Suppressor macrophage (primary cell): Measurements from ENCODE around the gene SMIM35.

Experiments
- DNase-seq, 4 experiments: peaks; one replicate each; pipeline ENCODE4 v3.0.0-alpha.2; 2020 to 2022
- total RNA-seq, 17 experiments: gene quantifications; one replicate each; lab custom pipeline; 2026; ENCODE audit warnings: mixed read lengths in 6 of 17, inconsistent platforms in 3 of 17; lab: John Stamatoyannopoulos, UW

SMIM35 gene
- total RNA-seq = 0 to 1.9 (median 0.05) reads per million in 17 experiments

DNA sequence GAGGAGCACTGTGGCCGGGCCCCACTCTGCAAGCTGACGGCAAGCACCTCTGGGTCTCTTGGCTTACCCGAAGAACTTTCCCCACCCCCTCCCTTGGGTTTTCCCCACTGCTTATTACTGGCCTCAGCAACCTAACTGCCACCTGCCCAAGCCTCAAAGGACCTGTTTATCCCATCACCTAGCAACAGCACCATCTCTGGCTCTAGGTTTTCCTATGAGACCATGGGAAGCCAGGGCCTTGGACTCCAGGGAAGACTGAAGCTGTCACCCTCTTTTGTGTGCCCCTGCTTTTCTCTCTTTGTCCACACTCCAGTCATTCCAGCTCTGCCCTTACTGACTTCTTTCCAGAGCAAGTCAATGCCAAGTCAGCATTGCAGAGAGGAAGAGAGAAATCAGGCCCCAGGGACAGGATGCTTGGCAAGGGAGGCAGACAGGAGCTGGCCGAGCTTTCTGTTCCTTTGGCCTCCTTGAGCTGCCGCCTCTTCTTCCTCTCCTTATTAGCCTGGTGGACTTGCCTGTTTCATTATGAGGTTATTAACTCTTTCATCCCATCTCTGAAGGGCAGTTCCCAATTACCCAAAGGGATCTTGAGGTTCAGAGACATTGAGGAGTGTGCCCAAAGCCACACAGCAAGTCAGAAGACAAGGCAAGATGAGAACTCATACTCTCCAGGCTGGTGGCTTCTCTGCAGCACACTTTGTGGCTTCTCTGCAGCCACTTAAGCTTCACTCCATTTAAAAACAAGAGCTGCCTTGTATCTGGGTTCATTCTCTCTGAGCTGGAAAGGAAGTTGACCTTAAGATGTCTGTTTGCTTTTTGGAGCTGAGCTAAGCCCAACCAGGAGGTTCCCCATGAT, at the start of gene SMIM35:
Gene SMIM35 (minus strand): TSS at position 51 of the 856 bp plus-strand sequence. CDS start 206 bp downstream, outside the sequence.
- no peak for DNase-seq

DNA sequence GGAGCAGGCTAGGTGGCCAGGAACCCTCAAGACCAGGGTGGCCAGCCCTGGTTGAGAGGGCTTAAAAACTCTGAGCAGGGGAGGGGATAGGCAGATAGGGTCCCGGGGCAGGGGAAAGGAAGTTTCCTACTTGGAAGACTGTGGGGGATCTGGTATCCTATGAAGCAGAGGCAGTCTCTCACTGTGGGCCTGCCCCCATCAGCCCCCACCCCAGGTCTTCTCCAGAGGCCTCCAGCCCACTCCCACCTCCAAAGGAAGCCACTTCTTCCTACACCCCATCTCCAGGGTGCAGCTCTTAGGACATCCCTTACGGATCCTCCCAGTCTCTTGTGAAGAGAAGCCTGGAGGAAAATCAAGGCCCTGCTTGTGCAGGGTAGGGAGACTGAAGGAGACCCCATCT, 49.6 kb upstream of the SMIM35 start:
- DNase-seq = no peak

DNA sequence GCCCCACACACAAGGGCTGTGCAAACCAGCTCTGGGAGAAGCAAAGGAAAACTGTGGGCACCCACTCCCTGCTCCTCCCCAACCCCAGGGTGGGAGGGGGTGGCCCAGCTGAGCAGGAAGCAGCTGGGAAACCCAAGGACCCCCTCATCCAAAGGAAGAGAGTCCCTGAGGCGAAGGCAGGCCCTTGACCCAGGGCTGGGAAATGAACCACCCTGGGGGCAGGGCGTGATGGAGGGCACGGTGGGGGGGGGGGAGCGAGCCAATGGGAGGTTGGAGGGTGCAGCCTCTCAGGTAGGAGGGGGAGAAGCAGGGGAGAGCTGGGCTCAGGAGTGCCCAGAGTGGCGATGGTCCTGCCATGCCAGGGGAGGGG, 49.0 kb upstream of the SMIM35 start:
- DNase-seq = no peak

DNA sequence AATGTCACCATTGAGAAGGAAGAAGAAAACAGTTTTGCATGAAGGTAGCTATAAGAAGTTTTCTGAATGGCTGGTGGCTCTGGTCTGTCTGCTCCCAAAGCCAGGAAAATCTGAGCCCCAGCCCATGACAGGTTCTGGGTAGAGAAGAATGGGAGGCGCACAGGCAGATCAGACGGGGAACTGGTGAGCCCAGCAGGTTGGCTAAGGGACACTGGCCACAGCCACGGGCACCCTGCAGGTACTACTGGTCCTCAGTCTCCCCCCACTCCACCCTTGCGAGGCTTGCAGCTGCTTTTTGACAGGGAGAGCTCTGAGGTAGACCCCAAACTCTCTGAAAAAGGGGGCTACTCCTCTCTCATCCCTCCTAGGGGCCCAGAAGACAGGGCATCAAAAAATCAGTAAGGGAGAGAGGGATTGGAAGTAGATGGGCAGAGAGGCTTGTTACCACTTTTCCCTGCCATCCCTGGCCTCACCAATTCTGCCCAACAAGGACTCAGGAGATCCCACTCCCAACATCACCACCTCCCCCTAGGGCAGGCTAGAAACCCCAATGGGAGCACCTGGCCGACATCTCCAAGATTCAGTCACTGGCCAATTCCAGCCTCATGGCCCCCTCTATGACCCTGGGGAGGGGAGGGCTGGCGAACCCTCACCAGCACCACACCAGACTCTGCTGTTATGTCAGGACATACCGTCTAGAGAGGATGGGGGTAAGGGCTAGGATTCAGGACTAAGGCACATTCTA, 48.5 kb upstream of the SMIM35 start:
- DNase-seq = no peak

DNA sequence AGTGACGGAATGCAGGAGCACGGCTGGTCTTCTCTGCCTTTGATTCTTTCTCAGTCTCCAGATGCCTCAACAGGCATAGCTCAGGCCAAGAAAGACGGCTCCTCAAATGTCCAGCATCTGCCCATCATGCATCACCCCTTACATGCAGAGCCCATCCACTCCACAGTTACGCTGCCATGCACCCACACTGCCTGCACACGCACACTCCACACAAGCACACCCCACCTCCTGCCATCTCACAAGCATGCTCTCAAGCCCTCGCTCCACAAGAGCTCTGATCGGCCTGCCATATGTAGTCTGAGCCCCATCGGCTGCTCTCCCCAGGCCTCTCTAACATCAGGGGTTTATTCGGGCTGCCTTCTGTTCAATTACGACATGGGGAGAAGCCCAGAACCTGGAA, 47.1 kb upstream of the SMIM35 start:
- no peak for DNase-seq

DNA sequence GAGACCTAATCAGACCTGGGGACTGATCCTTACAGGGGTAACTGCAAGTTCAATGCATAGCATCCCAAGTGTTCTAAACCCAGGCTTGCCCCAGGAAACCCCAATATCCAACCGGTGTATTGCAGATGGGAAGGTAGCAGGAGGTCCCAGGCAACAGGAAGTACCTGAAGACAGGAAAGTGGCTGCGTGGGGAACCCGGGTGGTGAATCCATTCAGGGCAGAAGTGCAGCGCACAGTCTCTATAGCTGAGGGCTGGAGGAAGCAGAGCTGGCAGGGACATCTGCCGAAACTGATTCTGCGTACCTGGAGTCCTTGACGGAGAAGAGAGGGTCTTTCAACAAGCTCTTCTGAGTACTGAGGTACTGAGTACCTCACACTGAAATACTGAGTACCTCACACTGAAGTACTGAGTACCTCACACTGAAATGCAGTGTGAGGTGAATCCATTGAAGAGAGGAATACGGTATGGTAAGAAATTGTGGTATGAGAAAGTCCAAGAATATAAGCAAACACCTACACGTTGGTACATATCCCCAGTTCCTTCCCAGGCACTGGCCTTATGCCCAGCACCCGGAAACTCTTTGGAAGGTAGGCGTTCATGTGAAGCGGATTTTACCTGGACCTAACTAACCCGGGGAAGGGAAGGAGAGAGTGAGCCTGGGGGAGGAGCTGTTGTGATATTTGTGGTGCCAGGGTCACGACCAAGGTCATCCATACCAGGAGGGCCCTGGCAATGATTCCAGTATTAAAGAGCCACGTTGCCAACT, 45.8 kb upstream of the SMIM35 start:
- no peak for DNase-seq

DNA sequence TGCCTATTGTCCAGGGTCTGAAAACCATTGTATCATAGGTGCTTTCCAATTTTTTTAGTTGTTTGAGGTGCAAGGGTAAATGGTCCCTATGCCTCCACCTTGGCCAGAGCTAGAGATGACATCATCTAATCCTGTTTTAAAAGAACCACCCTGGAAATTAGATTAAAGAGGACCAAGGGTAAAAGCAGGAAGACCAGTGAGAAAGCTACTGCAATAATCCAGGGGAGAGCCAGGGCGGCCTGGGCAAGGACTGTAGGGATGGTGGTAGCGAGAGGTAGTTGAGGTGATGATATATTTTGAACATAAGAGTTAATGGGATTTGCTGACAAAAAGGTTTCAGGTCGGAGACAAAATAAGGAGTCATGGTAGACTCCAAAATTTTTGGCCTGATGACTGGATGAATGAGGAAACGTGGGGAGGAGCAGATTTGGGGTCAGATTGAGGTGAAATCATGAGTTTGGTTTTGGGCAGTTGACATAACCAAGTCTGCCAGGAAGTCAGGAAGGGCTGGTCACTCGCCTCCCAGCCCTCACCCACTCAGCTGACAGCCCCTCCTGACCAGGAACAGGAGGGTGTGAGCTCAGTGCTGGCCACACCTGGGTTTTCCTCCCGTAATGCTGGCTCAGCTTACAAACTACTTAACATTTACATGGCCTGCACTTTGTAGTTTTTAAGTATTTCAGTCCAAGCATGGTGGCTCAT, 42.9 kb upstream of the SMIM35 start:
- peak; percentile 41 to 64 (median 58) for DNase-seq

DNA sequence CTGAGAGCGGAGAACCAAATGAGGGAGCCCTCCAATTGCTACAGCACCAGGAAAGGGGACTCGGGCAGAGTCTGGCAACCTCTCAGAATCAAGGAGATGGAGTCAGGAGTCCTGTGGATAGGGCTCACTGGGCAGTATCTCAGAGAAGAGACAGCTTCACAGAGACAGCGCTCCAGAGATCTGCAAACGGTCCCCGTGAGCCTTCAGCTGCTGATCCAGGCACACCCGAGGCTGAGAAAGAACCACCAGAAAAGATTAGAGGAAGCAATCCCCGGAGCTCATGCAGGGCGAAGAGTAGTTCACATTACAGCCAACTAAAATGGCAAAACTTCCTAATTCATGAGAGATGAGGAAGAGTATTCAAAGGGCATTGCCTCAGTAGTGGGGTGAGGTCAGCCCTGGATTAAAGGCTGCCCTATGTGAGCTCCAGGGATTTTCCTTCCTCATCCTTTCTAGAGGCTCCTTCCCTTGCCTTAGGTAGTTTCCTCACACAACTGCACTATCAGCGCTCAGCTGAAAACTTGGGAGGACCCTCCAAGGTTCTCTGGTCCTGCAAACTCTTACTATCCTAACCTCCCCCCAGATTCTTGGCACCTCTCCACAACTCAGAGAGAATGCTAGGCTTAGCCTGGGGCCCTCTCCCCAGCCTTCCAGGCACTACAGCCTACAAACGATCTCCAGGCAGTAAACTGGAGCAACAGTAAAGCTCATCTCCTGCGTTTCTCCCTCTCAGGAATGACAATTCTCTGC, 42.1 kb upstream of the SMIM35 start:
- peak; percentile 76 to 91 (median 86) for DNase-seq

DNA sequence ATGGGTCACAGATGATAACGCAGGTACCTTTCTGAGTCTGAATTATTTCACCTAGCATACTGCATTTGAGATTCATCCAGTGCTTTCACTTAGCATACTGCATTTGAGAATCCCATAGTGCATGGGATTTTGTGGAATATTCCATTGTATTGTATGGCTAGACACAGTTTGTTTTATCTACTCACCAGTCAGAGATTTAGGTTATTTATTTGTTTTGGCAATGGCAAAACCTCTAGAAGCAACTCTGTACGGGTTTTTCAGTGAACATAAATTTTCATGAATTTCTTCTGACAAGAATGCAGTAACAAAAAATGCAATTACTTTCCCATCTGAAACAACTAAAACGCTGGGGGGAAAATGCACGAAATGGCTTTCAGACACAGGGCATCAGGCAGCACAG, 41.5 kb upstream of the SMIM35 start:
- DNase-seq = no peak

DNA sequence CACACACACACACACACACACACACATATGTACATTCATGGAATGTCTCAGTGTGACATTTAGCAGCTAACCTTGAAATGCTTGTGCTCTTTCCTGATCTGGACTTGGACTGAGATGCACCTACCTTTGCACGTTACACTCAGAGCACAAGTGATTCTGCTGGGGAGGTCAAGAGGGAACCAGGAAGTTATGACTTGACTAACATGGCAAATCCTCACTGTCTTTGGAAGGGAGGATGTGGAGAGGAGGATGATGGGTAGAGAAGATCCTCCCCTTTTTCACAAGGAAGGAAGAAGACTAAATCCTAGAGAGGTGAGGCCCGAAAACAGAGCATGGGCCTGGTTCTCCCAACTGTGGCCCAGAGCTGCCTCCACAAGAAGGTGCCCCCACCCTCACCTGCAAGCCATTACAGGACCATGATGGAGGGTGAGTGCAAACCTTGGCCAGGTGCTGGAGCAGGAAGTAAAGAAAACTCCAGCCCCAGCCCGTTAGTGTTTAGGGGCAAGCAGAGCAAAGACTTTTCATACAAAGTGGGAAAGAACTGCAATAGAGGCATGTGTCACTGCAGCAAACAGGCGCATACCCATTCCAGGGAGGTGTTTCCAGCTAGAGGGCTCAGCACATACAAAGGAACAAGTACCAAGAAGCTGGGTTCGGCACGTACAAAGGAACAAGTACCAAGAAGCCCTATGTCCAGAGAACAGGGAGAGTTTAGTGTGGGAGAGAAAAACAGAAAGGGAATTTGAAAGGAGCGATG, 39.5 kb upstream of the SMIM35 start:
- DNase-seq = no peak

DNA sequence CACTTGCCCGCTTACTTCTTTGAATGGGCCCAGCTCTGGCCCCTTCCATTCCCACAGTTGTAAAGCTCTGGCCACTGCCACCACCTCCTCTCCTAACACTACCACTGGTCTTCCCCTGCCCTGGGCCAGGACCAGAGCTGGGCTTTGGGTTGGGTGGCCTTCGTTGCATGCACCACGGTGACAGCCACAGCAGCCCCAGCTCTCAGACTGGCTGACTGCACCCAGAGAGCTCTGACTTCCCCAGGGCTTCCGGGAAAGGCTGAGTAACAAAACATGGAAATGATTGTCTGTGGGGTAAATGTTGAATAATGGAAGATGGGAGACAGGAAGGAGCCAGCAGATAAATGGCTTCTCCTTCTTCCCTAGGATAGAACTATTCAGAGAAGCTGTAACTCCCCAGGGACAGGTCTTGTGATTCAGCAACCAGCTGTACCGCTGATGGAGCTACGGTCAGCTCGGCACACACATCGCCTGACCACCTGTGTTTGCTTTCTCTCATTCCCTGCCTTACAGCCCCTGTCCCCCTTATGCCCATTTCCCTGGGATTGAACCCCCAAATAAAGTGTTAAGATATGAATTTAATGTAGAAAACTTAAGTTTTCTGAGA, 38.3 kb upstream of the SMIM35 start:
- DNase-seq = no peak

DNA sequence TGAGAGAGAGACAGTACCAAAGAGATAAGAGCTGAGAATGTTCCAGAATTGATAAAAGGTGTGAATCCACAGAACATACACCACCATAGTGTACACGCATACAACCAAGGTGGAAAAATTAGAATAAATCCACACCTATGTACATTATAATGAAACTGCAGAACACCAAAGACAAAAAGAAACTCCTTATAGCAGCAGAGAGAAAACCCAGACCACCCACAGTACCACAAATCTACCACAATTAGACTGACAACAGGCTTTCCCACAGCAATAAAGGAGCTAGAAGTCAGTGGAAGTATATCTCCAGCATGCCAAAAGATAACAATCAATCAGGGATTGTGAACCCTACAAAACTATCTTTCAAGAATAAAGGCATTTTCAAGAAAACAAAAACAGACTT, 34.0 kb upstream of the SMIM35 start:
- DNase-seq = no peak

DNA sequence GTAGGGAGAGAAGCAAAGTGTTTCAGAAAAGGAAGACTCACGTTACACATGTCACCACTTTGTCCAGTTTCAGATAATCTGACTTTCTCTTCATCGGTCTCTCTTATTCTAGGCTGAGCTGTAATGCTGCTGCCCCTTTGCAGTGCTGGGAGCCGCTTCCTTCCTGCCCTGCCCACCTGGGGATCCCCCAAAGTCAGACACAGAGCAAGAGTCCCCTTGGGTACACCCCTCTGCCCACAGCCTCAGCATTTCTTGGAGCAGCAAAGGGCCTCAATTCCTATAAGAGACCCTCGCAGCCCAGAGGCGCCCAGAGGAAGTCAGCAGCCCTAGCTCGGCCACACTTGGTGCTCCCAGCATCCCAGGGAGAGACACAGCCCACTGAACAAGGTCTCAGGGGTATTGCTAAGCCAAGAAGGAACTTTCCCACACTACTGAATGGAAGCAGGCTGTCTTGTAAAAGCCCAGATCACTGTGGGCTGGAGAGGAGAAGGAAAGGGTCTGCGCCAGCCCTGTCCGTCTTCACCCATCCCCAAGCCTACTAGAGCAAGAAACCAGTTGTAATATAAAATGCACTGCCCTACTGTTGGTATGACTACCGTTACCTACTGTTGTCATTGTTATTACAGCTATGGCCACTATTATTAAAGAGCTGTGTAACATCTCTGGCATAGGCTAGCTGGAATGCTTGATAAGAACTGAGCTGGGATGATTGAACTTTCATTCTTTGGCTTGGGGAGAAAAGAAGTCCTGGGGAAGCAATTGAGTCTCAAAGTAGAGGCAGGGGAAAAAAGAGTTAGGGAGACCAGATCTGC, 31.2 kb upstream of the SMIM35 start:
- no peak for DNase-seq

DNA sequence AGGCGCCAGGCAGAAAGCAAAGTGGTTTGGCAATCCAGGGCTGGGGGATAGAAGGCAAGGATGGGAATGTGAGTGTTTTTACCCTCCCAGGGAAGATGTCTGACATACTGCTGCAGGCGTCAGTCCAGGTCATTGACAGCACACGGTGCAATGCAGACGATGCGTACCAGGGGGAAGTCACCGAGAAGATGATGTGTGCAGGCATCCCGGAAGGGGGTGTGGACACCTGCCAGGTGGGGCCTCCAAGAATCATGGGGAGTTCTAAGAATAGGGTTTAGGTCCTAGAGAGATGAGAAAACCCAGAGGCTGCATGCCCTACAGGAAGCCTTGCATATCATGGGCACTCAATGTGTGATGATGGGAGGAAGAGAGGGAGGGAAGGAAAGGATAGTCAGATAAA, 28.3 kb upstream of the SMIM35 start:
- no peak for DNase-seq

DNA sequence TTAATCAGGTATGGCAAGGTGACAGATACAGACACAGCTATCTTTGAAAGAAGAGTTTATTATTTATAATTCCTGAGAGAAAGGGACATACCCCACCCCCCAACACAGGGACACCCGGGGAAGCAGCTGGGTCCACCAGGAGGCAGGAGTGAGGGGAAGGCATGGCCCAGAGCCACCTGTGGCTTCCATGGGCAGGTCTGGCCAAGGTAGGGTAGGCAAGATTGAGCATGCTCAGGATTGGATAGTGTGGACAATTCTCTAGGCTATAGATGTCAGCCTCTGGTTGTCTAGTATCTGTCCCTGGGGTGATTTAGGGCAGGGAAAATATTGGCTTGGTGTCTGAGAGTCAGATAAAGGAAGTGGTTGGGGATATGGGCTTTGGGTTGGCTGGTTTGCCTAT, 27.5 kb upstream of the SMIM35 start:
- DNase-seq = peak in 1 of 4 experiments; percentile 22

DNA sequence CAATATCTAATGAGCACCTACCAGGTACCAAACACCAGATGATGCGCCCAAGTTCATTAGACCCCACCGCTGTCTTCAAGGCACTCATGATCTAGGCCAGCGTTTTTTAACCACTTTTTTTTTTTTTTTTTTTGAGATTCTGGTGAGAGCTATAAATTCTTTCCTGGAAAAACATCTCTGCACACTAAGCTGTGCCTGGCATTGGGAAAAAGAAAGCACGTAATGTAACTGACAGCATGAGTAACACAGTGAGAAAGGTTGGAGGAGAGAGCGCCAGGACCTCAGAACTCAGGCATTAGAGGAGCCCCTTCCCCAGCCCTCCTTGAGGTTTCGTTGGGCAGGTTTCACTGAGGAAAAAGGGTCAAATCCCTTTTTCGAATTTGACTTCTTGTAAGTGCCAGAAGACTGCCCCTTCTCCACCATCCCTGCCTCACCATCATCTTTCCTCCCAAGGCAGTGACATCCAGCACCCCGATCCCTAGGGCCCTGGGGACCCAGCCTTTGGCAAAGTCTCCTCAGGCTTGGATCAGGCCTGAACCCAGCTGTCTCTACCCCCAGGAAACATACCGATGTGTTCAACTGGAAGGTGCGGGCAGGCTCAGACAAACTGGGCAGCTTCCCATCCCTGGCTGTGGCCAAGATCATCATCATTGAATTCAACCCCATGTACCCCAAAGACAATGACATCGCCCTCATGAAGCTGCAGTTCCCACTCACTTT, 26.1 kb upstream of the SMIM35 start:
- no peak for DNase-seq

DNA sequence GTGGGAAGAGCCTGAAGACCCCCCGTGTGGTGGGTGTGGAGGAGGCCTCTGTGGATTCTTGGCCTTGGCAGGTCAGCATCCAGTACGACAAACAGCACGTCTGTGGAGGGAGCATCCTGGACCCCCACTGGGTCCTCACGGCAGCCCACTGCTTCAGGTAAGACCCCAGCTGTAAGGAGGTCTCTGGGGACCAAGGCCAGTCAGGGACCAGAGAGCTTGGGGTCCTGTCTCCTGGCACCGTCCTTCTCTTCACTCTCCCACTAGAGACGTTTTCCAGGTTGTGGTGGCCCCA, 24.9 kb upstream of the SMIM35 start:
- no peak for DNase-seq

DNA sequence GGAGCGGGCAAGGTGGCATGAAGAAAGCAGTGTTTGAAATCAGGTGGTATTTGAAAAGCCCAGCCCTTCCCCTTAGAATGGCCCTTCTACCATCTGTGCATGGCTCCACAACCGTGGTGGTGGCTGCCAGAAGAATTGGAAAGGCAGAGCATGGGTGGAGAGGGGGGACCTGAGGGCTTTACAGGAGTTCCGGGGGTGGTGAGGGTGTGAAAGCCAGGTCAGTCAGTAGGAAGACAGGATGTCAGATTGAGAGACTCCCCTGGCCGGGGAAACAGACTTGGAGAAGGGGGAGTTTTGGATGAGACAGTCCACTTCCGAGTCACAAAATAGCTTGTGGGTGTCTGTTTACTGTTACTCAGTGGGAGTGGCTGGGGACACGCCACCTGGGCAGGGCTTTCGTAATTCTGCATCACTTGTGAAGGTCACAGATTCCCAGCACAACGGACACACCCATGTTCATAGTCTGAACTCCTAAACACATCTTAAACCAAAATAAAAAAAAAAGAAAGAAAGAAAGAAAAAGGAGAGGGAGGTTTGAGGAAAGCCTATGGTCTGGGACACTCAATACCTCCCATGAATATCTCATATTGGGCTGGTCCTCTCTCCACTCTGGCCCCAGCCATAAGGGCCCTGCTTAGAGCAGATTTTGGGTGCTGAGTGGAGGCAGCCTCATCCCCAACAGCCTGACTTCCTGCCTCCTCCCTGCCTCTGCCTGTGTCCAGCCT, 24.4 kb upstream of the SMIM35 start:
- DNase-seq = no peak
